ENCODE results near the gene SYCP2.

The SYCP2 gene

GRCh38 chr20:59933849-59934585 is 580 bp upstream of the SYCP2 start:
- H3K4me3 ChIP-seq = peak overlapping the region; percentile 74
- peak; percentile 97 for TF ChIP-seq CTCF (IDR thresholded peaks at IDR 0.05)
- peak; percentile 84 for DNase-seq (ENCODE audit: low spot score)
- H3K27ac ChIP-seq = peak overlapping the region; percentile 34 to 76

GRCh38 chr20:59932616-59933295 is 681 bp downstream of the SYCP2 start:
- Histone ChIP-seq H3K4me3 (peak overlapping the region; percentile 74), H3K27ac (no peak overlapping the region)
- DNase-seq (ENCODE audit: low spot score) = no peak
- no peak for TF ChIP-seq CTCF (IDR thresholded peaks at IDR 0.05)

- H3K4me3 ChIP-seq = no peak overlapping the region
- H3K27ac ChIP-seq = no peak overlapping the region
- DNase-seq (ENCODE audit: low spot score) = no peak
- TF ChIP-seq CTCF (IDR thresholded peaks at IDR 0.05) = no peak
Measured at GRCh38 chr20:59931511-59932312, 1.7 kb downstream of the SYCP2 start.

GRCh38 chr20:59925899-59926298 is 7.5 kb downstream of the SYCP2 start:
- DNase-seq (ENCODE audit: low spot score) = no peak
- no peak overlapping the region for H3K27ac ChIP-seq
- H3K4me3 ChIP-seq = no peak overlapping the region
- TF ChIP-seq CTCF (IDR thresholded peaks at IDR 0.05) = no peak

GRCh38 chr20:59925359-59925758 is 8.1 kb downstream of the SYCP2 start:
- Histone ChIP-seq H3K4me3 (no peak overlapping the region), H3K27ac (no peak overlapping the region)
- TF ChIP-seq CTCF (IDR thresholded peaks at IDR 0.05) = no peak
- DNase-seq (ENCODE audit: low spot score) = no peak

- TF ChIP-seq CTCF (IDR thresholded peaks at IDR 0.05) = no peak
- DNase-seq (ENCODE audit: low spot score) = no peak
- Histone ChIP-seq H3K27ac (no peak overlapping the region), H3K4me3 (no peak overlapping the region)
Measured at GRCh38 chr20:59923514-59923913, 9.9 kb downstream of the SYCP2 start.

All from coronary artery (tissue), 2 donors.